GM19239 (cell line): ENCODE data around the gene CPE.
A peak's percentile ranks its signal among the peaks of the same experiment; 100 is the strongest.

Experiments
- DNase-seq: peaks from one replicate; pipeline ENCODE4 v3.0.0; 2011; ENCODE audit warnings: low spot score; ENCODE audit not compliant: insufficient read length
- FAIRE-seq: peaks from 2 replicates; lab custom pipeline; 2011; peaks lifted over from hg19 to GRCh38; lab: Jason Lieb, UNC

Gene CPE

GRCh38 chr4:165361810-165362209, 17.0 kb upstream of the CPE start:
- FAIRE-seq, result no peak
- DNase-seq, result no peak

GRCh38 chr4:165364452-165365080, 14.2 kb upstream of the CPE start:
- no peak for DNase-seq

GRCh38 chr4:165367040-165367439, 11.8 kb upstream of the CPE start:
- DNase-seq (no peak), FAIRE-seq (no peak)

More at GRCh38 chr4:165364452-165365080, 14.2 kb upstream of the CPE start:
- FAIRE-seq, result no peak

- FAIRE-seq, result no peak
Measured at GRCh38 chr4:165368114-165368513, 10.7 kb upstream of the CPE start.

GRCh38 chr4:165368567-165368966, 10.2 kb upstream of the CPE start:
- DNase-seq (no peak), FAIRE-seq (no peak)

More at GRCh38 chr4:165368114-165368513, 10.7 kb upstream of the CPE start:
- DNase-seq, result no peak

- FAIRE-seq, result no peak
Measured at GRCh38 chr4:165369522-165369921, 9.3 kb upstream of the CPE start.

GRCh38 chr4:165370530-165370929, 8.3 kb upstream of the CPE start:
- DNase-seq (no peak), FAIRE-seq (no peak)

More at GRCh38 chr4:165369522-165369921, 9.3 kb upstream of the CPE start:
- no peak for DNase-seq

- no peak for DNase-seq
Measured at GRCh38 chr4:165375465-165375864, 3.3 kb upstream of the CPE start.

GRCh38 chr4:165378398-165378744, 437 bp upstream of the CPE start:
- DNase-seq (no peak), FAIRE-seq (no peak)

More at GRCh38 chr4:165375465-165375864, 3.3 kb upstream of the CPE start:
- no peak for FAIRE-seq

GRCh38 chr4:165379678-165380064, 863 bp downstream of the CPE start:
- no peak for FAIRE-seq
- no peak for DNase-seq

- no peak for FAIRE-seq
- DNase-seq, result no peak
Measured at GRCh38 chr4:165380805-165381204, 2.0 kb downstream of the CPE start.

GRCh38 chr4:165381821-165382373, 3.1 kb downstream of the CPE start:
- FAIRE-seq, result no peak
- no peak for DNase-seq

GRCh38 chr4:165382640-165383039, 3.8 kb downstream of the CPE start:
- DNase-seq (no peak), FAIRE-seq (peak; percentile 37)

GRCh38 chr4:165383591-165384073, 4.8 kb downstream of the CPE start:
- no peak for FAIRE-seq
- no peak for DNase-seq

- FAIRE-seq, result no peak
- no peak for DNase-seq
Measured at GRCh38 chr4:165384186-165384585, 5.4 kb downstream of the CPE start.

GRCh38 chr4:165384598-165384997, 5.8 kb downstream of the CPE start:
- DNase-seq (no peak), FAIRE-seq (no peak)

- FAIRE-seq, result no peak
Measured at GRCh38 chr4:165385126-165385525, 6.3 kb downstream of the CPE start.

GRCh38 chr4:165386328-165386727, 7.5 kb downstream of the CPE start:
- no peak for DNase-seq
- no peak for FAIRE-seq

More at GRCh38 chr4:165385126-165385525, 6.3 kb downstream of the CPE start:
- no peak for DNase-seq

- DNase-seq (no peak), FAIRE-seq (no peak)
Measured at GRCh38 chr4:165388756-165389155, 9.9 kb downstream of the CPE start.

GRCh38 chr4:165393051-165393450, 14.2 kb downstream of the CPE start:
- DNase-seq, result no peak
- FAIRE-seq, result no peak

GRCh38 chr4:165393704-165394103, 14.9 kb downstream of the CPE start:
- DNase-seq (no peak), FAIRE-seq (no peak)

GRCh38 chr4:165394275-165394674, 15.5 kb downstream of the CPE start:
- DNase-seq, result no peak
- FAIRE-seq, result no peak
